Activated CD4-positive, alpha-beta T cell treated with anti-CD3 and anti-CD28 coated beads, Interleukin-2, amount 10 ng/mL, durations not matched to agents 24 days and 14 days (primary cell): ENCODE results near the gene CEP120. TPM values are rescaled to one million over a fixed set of nuclear protein-coding genes. Genes with fewer than 3 reads are reported as not detected.
"Not testable (repeated sequence)": the region's sequence is repeated elsewhere in the genome, so short reads cannot be mapped to it uniquely, and the experiment has no call there.

ENCODE experiments used
- DNase-seq: peaks from one replicate; pipeline ENCODE4 v3.0.0; 2022
- H3K27ac Mint-ChIP-seq: one replicate; pipeline ENCODE4 v1.8.0; 2022; ENCODE audit warnings: mild to moderate bottlenecking, mixed read lengths
- H3K27me3 Mint-ChIP-seq: one replicate; pipeline ENCODE4 v1.8.0; 2022; ENCODE audit warnings: mixed read lengths
- H3K36me3 Mint-ChIP-seq: one replicate; pipeline ENCODE4 v1.8.0; 2022; ENCODE audit warnings: low read depth, mild to moderate bottlenecking, mixed read lengths
- H3K4me1 Mint-ChIP-seq: one replicate; pipeline ENCODE4 v1.8.0; 2021; ENCODE audit warnings: mixed read lengths
- H3K4me3 Mint-ChIP-seq: one replicate; pipeline ENCODE4 v1.8.0; 2022; ENCODE audit warnings: mild to moderate bottlenecking, moderate library complexity, mixed read lengths
- H3K9me3 Mint-ChIP-seq: one replicate; pipeline ENCODE4 v1.8.0; 2021; ENCODE audit warnings: mixed read lengths
- intact Hi-C: fragments of 100-400 bp; cut with micrococcal nuclease; formaldehyde crosslinking; loops from one replicate; pipeline ENCODE4 v1.15.1; 2023
- total RNA-seq: library from RNA; stranded (reverse); gene quantifications from 2 replicates; pipeline ENCODE4 v1.2.3, GENCODE V29; 2022

CEP120 gene
- total RNA-seq, 1 donor from 2014 or later, result 28.6 TPM

DNA sequence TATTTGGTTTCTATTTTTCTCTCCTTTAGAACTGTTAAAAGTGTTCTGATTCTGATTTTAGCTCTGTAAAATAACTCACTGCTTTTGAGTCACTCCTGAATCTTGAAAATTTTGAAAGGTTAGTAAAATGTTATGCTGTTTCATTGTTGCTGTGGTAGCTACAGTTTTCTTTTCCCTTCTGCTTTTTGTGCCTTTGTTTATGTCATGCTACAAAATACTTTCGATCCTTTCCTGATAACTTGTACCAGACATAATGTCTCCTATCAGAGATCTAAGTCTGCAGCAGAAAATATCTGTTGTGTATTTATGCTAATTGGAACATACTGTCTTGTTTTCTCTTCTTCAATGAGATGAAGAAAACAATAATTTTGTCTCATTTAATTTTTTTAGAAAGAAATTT, 26.9 kb upstream of the CEP120 start:
- no peak for DNase-seq
- H3K9me3 Mint-ChIP-seq, result no peaks in the 10 kb centered on the region
- no peak overlapping the region for H3K4me3 Mint-ChIP-seq
- intact Hi-C loops, result no loop called here
- H3K27me3 Mint-ChIP-seq, result peaks cover 7% of the 10 kb centered on the region
- H3K4me1 Mint-ChIP-seq, result peaks cover 33% of the 10 kb centered on the region
- no peaks in the 10 kb centered on the region for H3K36me3 Mint-ChIP-seq
- H3K27ac Mint-ChIP-seq, result peak overlapping the region; percentile 45

DNA sequence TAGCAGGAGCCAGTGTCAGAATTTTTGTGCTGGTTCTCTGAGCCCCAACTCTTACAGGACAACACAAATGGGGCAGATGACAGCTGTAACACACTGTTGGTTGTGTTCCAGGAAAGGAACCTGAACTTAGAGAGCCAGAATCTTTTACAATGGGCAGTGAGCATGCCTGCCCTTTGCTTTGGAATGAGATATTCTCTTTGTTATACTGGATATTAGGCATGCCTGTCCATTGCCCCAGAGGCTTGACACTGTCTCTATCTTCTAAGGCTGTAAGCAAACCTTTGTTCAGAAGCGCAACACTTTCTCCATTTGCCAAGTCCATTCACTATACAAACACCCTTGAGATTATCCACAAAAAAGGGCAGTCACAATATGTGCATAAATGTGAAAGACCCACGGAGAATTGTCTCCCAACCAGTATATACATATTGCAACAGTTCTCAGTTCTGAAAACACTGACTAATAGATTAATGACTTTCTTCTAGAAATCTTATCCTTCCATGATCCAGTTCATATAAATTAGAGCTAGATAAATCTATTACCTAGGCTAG, 26.3 kb upstream of the CEP120 start:
- H3K9me3 Mint-ChIP-seq, result no peaks in the 10 kb centered on the region
- no peak for DNase-seq
- peaks cover 33% of the 10 kb centered on the region for H3K4me1 Mint-ChIP-seq
- H3K4me3 Mint-ChIP-seq, result no peak overlapping the region
- no peaks in the 10 kb centered on the region for H3K36me3 Mint-ChIP-seq
- H3K27me3 Mint-ChIP-seq, result peaks cover 9% of the 10 kb centered on the region
- H3K27ac Mint-ChIP-seq, result no peak overlapping the region
- intact Hi-C loops, result no loop called here

DNA sequence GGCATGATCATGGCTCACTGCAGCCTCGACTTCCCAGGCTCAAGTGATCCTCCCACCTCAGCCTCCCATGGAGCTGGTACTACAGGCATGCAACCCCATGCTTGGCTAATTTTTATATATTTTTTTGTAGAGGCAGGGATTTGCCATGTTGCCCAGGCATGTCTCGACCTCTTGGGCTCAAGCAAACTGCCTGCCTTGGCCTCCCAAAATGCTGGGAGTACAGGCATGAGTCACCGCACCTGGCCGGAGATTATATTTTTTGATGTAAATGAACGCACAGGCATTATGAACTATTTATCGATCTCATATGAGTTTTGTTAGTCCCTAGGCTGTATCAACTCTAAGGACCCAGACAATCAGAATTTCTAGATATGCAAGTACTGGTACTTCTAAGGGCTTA, 25.5 kb upstream of the CEP120 start:
- Mint-ChIP-seq H3K9me3 (no peaks in the 10 kb centered on the region), H3K36me3 (no peaks in the 10 kb centered on the region), H3K27ac (no peak overlapping the region), H3K4me1 (peaks cover 35% of the 10 kb centered on the region), H3K27me3 (peaks cover 10% of the 10 kb centered on the region), H3K4me3 (no peak overlapping the region)
- DNase-seq, result no peak
- intact Hi-C loops, result loop anchor here (1.0 kb wide), 4 partner anchors 9 to 64 kb away; partner anchors contain the start of genes CEP120 and CSNK1G3

DNA sequence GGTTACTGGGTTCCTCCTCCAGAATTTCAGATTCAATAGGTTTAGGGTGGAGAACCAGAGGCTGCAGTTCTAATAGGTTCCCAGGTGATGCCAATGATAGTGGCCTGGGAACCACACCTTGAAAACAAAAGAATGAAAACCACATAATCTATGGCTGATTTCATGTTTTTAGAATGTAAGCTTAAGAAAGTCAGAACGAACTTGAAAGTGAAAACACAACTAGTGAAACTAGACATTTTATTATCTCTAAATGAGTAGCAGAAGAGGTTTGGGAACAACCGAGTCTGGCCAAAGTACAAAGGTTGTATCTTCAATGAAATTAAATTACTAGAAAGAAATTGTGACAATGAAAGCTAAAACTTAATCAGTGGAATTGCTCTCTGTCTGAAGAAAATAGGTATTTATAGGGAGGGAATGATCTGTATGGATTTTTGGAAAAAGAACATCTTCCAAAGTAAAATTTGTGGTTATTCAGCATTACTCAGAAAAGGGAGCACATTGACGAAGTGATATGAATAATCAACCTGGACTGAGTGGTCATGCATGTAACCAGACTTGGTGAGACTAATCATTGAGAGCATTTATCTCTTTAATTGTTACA, 24.9 kb upstream of the CEP120 start:
- peak; percentile 81 for DNase-seq
- Mint-ChIP-seq H3K27ac (peak overlapping the region; percentile 83), H3K36me3 (no peaks in the 10 kb centered on the region), H3K4me3 (peak overlapping the region; percentile 36), H3K4me1 (peaks cover 35% of the 10 kb centered on the region), H3K9me3 (no peaks in the 10 kb centered on the region), H3K27me3 (peaks cover 10% of the 10 kb centered on the region)
- intact Hi-C loops, result loop anchor here (1.0 kb wide), 4 partner anchors 9 to 64 kb away; partner anchors contain the start of genes CEP120 and CSNK1G3

DNA sequence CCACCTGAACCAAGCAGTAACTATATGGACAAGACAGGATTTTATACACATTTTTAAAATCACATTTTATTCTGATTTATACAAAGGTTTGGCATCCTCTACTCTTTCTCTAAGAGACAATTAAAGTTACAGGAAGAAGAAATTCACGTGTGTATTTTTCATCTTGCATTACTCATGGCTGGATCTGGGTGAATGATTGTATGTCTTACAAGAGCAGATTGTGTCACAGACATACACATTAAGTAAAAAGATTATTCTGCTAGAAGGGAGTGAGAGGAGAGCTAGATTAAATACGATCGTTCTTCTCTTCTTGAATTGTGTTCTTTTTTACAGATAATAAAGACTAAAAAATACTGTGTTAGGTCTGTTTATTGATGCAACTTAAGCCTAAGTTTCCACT, 20.8 kb upstream of the CEP120 start:
- Mint-ChIP-seq H3K27ac (no peak overlapping the region), H3K27me3 (peaks cover 10% of the 10 kb centered on the region), H3K4me1 (peaks cover 43% of the 10 kb centered on the region), H3K9me3 (no peaks in the 10 kb centered on the region), H3K4me3 (no peak overlapping the region), H3K36me3 (no peaks in the 10 kb centered on the region)
- intact Hi-C loops, result no loop called here
- no peak for DNase-seq

DNA sequence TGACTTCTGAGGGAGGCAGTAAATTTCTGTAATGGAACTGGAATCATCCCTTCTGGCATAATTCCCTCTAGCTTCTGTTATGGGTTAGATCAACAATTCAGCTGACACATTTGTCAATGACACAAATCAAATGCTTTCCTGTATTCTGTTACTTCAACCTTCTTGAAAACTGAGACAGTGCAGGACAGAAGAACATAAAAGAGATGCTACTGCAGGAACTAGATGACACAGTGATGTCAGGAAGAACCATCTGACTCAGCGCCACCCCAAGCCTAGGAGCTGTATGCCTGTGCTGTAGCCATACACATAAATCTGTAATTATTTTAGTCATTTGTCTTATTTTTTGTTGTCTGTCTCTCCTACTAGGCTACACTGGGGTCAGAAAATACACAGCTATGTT, 18.2 kb upstream of the CEP120 start:
- Mint-ChIP-seq H3K27ac (peak overlapping the region; percentile 45), H3K27me3 (peaks cover 10% of the 10 kb centered on the region), H3K9me3 (no peaks in the 10 kb centered on the region), H3K4me1 (peaks cover 36% of the 10 kb centered on the region), H3K4me3 (no peak overlapping the region), H3K36me3 (no peaks in the 10 kb centered on the region)
- DNase-seq, result peak; percentile 77
- intact Hi-C loops, result no loop called here

DNA sequence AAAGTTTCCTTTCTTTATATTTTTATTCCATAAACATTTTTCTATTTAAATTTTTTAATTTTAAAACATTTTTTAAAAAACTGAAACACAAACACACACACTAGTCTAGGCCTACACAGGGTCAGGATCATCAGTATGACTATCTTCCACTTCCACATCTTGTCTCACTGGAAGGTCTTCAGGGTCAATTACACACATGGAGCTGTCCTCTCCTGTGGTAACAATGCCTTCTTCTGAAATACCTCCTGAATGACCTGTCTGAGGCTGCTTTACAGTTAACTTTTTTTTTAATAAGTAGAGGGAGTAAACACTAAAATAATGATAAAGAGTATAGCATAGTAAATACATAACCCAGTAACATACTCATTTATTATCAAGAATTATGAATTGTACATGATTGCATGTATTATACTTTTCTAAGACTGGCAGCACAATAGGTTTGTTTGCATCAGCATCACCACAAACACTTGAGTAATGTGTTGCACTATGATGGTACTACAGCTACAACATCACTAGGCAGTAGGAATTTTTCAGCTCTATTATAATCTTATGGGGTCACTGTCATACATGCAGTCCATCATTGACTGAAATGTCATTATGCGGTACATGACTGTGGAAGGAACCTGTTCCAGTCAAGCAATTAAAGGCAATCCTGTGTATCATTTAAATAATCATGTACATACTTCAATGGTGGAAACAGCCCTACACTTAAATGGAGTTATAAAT, 17.4 kb upstream of the CEP120 start:
- intact Hi-C loops, result no loop called here
- no peaks in the 10 kb centered on the region for H3K36me3 Mint-ChIP-seq
- no peak overlapping the region for H3K4me3 Mint-ChIP-seq
- peak overlapping the region; percentile 45 for H3K27ac Mint-ChIP-seq
- H3K27me3 Mint-ChIP-seq, result peaks cover 3% of the 10 kb centered on the region
- H3K9me3 Mint-ChIP-seq, result no peaks in the 10 kb centered on the region
- peaks cover 29% of the 10 kb centered on the region for H3K4me1 Mint-ChIP-seq
- DNase-seq, result no peak

DNA sequence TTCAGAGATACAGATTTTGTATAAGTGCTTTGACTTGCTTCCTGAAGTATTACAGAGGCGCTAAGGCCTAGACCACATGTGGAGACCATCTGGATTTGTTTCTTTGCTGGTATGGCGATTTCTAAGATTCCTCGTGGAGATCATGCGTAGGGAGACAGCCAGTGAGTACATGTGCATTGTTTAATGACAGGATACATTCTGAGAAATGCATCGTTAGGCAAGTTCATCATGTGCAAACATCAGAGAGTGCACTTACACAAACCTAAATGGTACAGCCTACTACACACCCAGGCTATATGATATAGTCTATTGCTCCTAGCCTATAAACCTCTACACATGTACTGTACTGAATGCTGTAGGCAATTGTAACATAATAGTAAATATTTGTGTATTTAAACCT, 16.5 kb upstream of the CEP120 start:
- DNase-seq, result no peak
- peak overlapping the region; percentile 87 for H3K27ac Mint-ChIP-seq
- H3K27me3 Mint-ChIP-seq, result peaks cover 3% of the 10 kb centered on the region
- H3K36me3 Mint-ChIP-seq, result no peaks in the 10 kb centered on the region
- H3K4me3 Mint-ChIP-seq, result no peak overlapping the region
- no peaks in the 10 kb centered on the region for H3K9me3 Mint-ChIP-seq
- intact Hi-C loops, result loop anchor here (1.0 kb wide), 2 partner anchors 9 to 74 kb away; no protein-coding TSS in a partner anchor
- peaks cover 29% of the 10 kb centered on the region for H3K4me1 Mint-ChIP-seq

DNA sequence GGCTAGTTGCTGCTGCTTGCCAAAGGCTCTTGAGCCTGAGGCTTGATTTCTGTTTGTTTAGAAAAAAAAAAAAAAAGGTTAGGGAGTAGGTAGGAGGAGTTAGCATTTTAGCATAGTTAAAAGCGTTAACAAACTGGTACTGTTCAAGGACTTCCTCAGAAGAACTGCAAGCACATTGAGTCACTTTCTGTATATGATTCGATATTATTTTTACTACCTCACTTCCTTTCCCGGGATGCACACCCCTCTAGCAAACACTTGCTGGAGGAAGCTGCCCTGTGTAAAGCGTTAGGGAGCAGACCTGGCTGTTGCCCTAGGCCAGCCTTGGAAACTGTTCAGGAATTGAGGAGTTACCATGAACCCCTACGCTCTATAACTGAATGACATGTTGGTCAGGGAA, 15.7 kb upstream of the CEP120 start:
- no peaks in the 10 kb centered on the region for H3K27me3 Mint-ChIP-seq
- no peaks in the 10 kb centered on the region for H3K36me3 Mint-ChIP-seq
- peak overlapping the region; percentile 32 for H3K4me3 Mint-ChIP-seq
- DNase-seq, result peak; percentile 78
- peaks cover 27% of the 10 kb centered on the region for H3K4me1 Mint-ChIP-seq
- no peaks in the 10 kb centered on the region for H3K9me3 Mint-ChIP-seq
- peak overlapping the region; percentile 87 for H3K27ac Mint-ChIP-seq
- intact Hi-C loops, result loop anchor here (1.0 kb wide), 4 partner anchors 9 to 74 kb away; partner anchors contain the start of gene CEP120

DNA sequence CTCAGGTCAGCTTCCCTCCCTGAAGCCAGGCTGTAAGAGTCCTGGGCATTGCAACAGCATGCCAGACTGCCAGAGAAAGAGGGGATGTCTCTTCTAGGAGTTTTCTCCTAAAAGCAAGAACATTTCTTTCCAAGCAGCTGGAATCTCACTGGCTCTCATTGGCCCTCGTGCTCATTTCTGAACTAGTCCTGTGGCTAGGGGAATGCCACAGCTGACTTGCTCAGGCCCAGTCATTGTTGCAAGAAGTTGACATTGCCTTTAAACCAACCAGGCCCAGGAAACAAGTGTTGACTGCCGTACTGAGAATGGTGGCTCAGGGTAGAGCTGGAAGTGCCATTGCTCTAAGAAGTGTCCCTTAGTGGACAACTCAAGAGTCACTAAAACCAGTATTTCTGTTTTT, 15.0 kb upstream of the CEP120 start:
- Mint-ChIP-seq H3K27ac (peak overlapping the region; percentile 80), H3K27me3 (no peaks in the 10 kb centered on the region), H3K4me3 (peak overlapping the region; percentile 17), H3K36me3 (no peaks in the 10 kb centered on the region), H3K9me3 (no peaks in the 10 kb centered on the region), H3K4me1 (peaks cover 27% of the 10 kb centered on the region)
- peak; percentile 73 for DNase-seq
- intact Hi-C loops, result loop anchor here (1.0 kb wide), 2 partner anchors 15 to 22 kb away; partner anchors contain the start of gene CEP120

DNA sequence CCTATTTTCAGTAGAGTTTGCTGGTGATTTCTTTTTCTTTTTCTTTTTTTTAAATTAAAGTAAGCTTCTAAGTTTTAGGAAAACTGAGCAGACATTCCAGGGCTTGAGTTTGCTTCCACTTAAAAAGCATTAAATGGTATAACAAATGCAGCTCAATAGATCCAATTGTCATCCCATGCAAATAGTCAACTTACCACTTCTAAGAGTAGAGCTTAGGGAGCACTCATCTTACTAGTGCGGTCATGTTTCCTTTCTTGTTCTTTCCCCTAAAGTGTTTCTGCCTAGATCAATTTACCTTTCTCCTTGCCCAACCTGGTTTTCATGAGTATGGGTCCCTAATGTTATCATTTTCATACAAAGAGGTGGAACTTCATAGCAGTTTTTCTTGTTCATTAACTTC, 13.0 kb upstream of the CEP120 start:
- H3K36me3 Mint-ChIP-seq, result no peaks in the 10 kb centered on the region
- DNase-seq, result no peak
- H3K27me3 Mint-ChIP-seq, result no peaks in the 10 kb centered on the region
- no peak overlapping the region for H3K27ac Mint-ChIP-seq
- H3K4me3 Mint-ChIP-seq, result no peak overlapping the region
- intact Hi-C loops, result no loop called here
- peaks cover 22% of the 10 kb centered on the region for H3K4me1 Mint-ChIP-seq
- no peaks in the 10 kb centered on the region for H3K9me3 Mint-ChIP-seq

DNA sequence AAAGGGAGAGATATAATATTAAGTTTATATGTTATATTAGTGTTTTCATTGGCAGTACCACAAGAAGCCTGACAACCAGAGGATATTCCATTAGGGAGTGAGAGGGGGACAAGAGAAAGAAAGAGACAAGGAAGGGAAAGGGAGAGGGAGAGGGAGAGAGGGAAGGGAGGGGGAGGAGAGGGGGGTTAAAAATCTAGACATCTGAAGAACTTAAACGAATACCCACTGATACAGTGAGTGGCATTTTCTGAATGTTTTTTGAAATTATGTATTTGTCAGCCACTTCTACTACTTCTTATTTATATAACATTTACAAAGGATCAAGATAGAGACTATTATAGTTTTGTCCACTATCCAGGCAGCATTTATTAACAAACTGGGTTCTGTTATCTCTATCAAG, 11.6 kb upstream of the CEP120 start:
- H3K4me3 Mint-ChIP-seq, result no peak overlapping the region
- H3K36me3 Mint-ChIP-seq, result no peaks in the 10 kb centered on the region
- intact Hi-C loops, result no loop called here
- no peaks in the 10 kb centered on the region for H3K27me3 Mint-ChIP-seq
- no peak for DNase-seq
- H3K9me3 Mint-ChIP-seq, result no peaks in the 10 kb centered on the region
- H3K4me1 Mint-ChIP-seq, result peaks cover 17% of the 10 kb centered on the region
- H3K27ac Mint-ChIP-seq, result no peak overlapping the region

DNA sequence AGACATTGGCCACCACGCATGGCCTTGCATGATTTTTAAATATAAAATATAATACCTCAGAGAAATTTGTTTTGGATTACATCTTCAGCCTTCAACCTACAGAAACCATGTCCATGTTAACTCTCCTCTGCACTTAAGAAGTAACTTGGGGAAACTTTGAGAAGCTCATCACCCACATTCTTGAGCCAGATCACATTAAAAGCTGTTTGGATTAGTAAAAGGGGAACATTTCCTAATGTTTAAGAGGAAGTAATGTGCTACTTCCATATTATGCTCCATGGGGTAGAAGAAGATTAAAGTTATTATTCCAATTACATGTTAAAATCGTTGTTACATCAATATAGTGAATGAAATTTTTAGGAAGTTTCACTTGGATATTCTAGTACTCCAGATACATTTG, 10.4 kb upstream of the CEP120 start:
- Mint-ChIP-seq H3K27ac (no peak overlapping the region), H3K27me3 (no peaks in the 10 kb centered on the region), H3K4me1 (peaks cover 10% of the 10 kb centered on the region), H3K9me3 (no peaks in the 10 kb centered on the region), H3K4me3 (no peak overlapping the region), H3K36me3 (no peaks in the 10 kb centered on the region)
- intact Hi-C loops, result no loop called here
- DNase-seq, result no peak

DNA sequence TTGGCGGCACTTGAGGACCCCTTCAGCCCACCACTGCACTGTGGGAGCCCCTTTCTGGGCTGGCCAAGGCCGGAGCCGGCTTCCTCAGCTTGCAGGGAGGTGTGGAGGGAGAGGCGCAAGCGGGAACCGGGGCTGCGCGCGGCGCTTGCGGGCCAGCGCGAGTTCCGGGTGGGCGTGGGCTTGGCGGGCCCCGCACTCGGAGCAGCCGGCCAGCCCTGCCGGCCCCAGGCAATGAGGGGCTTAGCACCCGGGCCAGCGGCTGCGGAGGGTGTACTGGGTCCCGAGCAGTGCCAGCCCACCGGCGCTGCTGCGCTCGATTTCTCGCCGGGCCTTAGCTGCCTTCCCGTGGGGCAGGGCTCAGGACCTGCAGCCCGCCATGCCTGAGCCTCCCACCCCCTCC, 7.2 kb upstream of the CEP120 start:
- H3K4me3 Mint-ChIP-seq, H3K9me3 Mint-ChIP-seq, DNase-seq, H3K4me1 Mint-ChIP-seq, intact Hi-C loops, H3K27ac Mint-ChIP-seq, H3K27me3 Mint-ChIP-seq, H3K36me3 Mint-ChIP-seq: not testable (repeated sequence)
